Ishikawa (cell line): ENCODE results near the gene SLC15A5.

Experiments used
- CEBPB ChIP-seq: IDR thresholded peaks from 2 replicates; pipeline ENCODE4 v1.6.1; 2012
- CREB1 ChIP-seq: IDR thresholded peaks from 2 replicates; pipeline ENCODE4 v1.6.1; 2012; ENCODE audit warnings: low read depth
- EGR1 ChIP-seq: IDR thresholded peaks from 2 replicates; pipeline ENCODE4 v1.6.1; 2012
- EP300 ChIP-seq: IDR thresholded peaks from 2 replicates; pipeline ENCODE4 v1.6.1; 2012; ENCODE audit warnings: borderline replicate concordance
- FOXM1 ChIP-seq: IDR thresholded peaks from 2 replicates; pipeline ENCODE4 v1.6.1; 2012; ENCODE audit warnings: low read depth, borderline replicate concordance
- MAX ChIP-seq: IDR thresholded peaks from 2 replicates; pipeline ENCODE4 v1.6.1; 2012
- NFIC ChIP-seq: IDR thresholded peaks from 2 replicates; pipeline ENCODE4 v1.6.1; 2012
- RAD21 ChIP-seq: IDR thresholded peaks from 2 replicates; pipeline ENCODE4 v1.6.1; 2012; ENCODE audit warnings: low read depth
- TAF1 ChIP-seq: IDR thresholded peaks from 2 replicates; pipeline ENCODE4 v1.6.1; 2012; ENCODE audit warnings: low read depth, mild to moderate bottlenecking
- TCF12 ChIP-seq: IDR thresholded peaks from 2 replicates; pipeline ENCODE4 v1.6.1; 2012; ENCODE audit warnings: low read depth
- TEAD4 ChIP-seq: IDR thresholded peaks from 2 replicates; pipeline ENCODE4 v1.6.1; 2012
- YY1 ChIP-seq: IDR thresholded peaks from 2 replicates; pipeline ENCODE4 v1.6.1; 2012; ENCODE audit warnings: low read depth
- ZBTB7A ChIP-seq: IDR thresholded peaks from 2 replicates; pipeline ENCODE4 v1.6.1; 2012; ENCODE audit warnings: low read depth
- TF ChIP-seq, protein P1 (sequence below): IDR thresholded peaks from 2 replicates; pipeline ENCODE4 v1.6.1; 2012
- TF ChIP-seq, protein P2 (sequence below): IDR thresholded peaks from 2 replicates; pipeline ENCODE4 v1.6.1; 2012; ENCODE audit warnings: low read depth, mild to moderate bottlenecking

The SLC15A5 gene

DNA sequence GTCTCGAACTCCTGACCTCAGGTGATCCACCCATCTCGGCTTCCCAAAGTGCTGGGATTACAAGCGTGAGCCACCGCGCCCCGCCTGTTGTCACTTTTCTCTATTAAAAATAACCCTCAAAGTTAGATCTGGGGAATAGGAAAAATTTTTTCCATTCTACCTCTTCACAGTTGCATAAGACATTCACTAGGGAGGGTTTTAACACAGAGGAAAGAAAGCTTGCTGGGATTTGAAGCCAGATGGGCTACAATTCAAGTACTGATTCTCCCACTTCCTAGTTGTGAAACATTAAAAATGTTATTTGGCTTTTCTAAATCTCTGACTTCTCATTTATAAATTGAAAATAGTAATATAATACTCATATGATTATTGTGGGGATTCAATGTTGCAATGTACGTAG is 23.3 kb upstream of the SLC15A5 start:
- TF ChIP-seq NFIC (no peak), TAF1 (no peak), EGR1 (no peak), CEBPB (no peak), YY1 (no peak), EP300 (no peak), ZBTB7A (no peak), RAD21 (no peak), CREB1 (no peak), FOXM1 (no peak), MAX (no peak), TEAD4 (no peak), TCF12 (no peak)
- TF ChIP-seq, protein P1, sequence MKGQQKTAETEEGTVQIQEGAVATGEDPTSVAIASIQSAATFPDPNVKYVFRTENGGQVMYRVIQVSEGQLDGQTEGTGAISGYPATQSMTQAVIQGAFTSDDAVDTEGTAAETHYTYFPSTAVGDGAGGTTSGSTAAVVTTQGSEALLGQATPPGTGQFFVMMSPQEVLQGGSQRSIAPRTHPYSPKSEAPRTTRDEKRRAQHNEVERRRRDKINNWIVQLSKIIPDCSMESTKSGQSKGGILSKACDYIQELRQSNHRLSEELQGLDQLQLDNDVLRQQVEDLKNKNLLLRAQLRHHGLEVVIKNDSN: no peak
- TF ChIP-seq, protein P2, sequence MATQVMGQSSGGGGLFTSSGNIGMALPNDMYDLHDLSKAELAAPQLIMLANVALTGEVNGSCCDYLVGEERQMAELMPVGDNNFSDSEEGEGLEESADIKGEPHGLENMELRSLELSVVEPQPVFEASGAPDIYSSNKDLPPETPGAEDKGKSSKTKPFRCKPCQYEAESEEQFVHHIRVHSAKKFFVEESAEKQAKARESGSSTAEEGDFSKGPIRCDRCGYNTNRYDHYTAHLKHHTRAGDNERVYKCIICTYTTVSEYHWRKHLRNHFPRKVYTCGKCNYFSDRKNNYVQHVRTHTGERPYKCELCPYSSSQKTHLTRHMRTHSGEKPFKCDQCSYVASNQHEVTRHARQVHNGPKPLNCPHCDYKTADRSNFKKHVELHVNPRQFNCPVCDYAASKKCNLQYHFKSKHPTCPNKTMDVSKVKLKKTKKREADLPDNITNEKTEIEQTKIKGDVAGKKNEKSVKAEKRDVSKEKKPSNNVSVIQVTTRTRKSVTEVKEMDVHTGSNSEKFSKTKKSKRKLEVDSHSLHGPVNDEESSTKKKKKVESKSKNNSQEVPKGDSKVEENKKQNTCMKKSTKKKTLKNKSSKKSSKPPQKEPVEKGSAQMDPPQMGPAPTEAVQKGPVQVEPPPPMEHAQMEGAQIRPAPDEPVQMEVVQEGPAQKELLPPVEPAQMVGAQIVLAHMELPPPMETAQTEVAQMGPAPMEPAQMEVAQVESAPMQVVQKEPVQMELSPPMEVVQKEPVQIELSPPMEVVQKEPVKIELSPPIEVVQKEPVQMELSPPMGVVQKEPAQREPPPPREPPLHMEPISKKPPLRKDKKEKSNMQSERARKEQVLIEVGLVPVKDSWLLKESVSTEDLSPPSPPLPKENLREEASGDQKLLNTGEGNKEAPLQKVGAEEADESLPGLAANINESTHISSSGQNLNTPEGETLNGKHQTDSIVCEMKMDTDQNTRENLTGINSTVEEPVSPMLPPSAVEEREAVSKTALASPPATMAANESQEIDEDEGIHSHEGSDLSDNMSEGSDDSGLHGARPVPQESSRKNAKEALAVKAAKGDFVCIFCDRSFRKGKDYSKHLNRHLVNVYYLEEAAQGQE: no peak

DNA sequence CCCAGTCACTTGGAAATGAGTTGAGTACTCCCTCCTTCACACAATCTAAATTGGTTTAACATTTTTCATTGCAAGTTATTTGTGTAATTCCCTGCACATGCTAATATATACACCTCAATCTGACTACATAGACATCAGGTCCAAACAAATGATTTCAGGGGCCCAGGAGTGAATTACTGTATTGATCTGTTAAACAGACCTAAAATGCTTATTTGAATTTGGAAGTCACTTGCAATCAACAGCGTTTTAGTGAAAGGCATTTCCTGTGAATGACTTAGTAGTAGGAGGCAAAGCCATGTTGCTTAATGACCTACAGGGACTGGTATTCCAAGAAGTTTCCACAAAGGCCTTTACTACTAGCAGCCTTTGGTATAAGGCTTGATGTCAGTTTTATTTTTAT is 22.6 kb upstream of the SLC15A5 start:
- TF ChIP-seq, protein P2: no peak
- TF ChIP-seq TAF1 (no peak), MAX (no peak), EP300 (no peak), YY1 (no peak), TEAD4 (no peak), ZBTB7A (no peak)
- TF ChIP-seq, protein P1: no peak

DNA sequence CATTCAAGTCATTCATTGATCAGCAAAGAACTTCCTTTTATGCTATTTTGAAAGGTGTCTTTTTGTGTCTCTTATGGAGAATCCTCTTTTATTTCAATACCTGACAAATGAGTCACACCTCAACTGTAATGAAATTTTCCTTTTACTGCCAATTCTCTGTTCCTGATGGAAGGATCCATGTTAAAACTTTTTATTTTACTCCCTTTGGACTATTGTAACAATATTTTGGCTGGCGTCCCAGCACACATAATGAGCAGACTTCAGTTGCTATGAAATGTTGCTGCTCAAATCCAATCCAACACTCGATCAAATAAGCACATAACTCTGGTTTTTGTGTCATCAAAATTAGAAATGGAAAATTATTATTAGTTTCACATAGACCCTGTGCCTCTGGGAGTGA is 21.9 kb upstream of the SLC15A5 start:
- TF ChIP-seq ZBTB7A (no peak), CREB1 (no peak), TEAD4 (no peak), CEBPB (no peak), NFIC (no peak)
- TF ChIP-seq, protein P1: no peak

DNA sequence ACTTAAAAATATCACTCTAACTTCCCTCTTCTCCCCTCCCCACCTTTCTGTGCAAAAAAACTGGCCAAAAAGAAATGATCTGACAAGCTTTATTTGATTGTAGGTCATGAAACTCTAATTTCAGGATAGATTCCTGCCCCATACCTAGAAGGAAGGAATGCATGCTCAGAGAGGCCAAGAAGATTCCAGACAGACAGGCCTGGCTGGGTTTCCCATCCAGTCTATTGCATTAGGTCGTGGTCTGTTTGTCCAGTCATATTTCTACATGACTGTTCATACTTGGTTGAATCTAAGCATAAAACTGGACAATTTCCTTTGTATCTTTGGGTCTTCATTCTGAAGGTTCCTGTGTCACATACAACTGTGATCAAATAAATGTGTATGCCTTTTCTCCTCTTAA is 20.0 kb upstream of the SLC15A5 start:
- TF ChIP-seq, protein P2: no peak
- TF ChIP-seq CEBPB (no peak), RAD21 (no peak), NFIC (no peak), CREB1 (no peak), TAF1 (no peak), TEAD4 (no peak), ZBTB7A (no peak), FOXM1 (no peak), TCF12 (no peak), MAX (no peak), EP300 (no peak), EGR1 (no peak)
- TF ChIP-seq, protein P1: no peak
